Psoas muscle (tissue), 8 donors: ENCODE results near the gene UPK1B. TPM values are rescaled to one million over a fixed set of nuclear protein-coding genes. Genes with fewer than 3 reads are reported as not detected.
"Not testable (repeated sequence)": the region's sequence is repeated elsewhere in the genome, so short reads cannot be mapped to it uniquely, and the experiment has no call there.

Experiments used
- ATAC-seq, 4 donors: fragments of 200-7000 bp; cut with Tn5 transposase; one replicate each; pipeline ENCODE4 v1.9.1; 2020; ENCODE audit warnings: moderate library complexity in 3 of 4, mild to moderate bottlenecking in 2 of 4
- DNase-seq, 2 donors: peaks; one replicate each; pipeline ENCODE4 v3.0.0-alpha.2; 2020
- H3K27ac ChIP-seq: fragments of 200-600 bp; one replicate; pipeline ENCODE4 v1.8.0; 2022
- H3K27me3 ChIP-seq, 3 donors: fragments of 200-600 bp in 1 of 3; one replicate each; pipeline versions ENCODE4 v1.6.1 to v1.8.0; 2013 to 2022; ENCODE audit warnings: low read length in 2 of 3, mild to moderate bottlenecking in 2 of 3, moderate library complexity in 1 of 3; ENCODE audit not compliant: insufficient read depth in 3 of 3
- H3K36me3 ChIP-seq, 2 donors: fragments of 200-600 bp in 1 of 2; one replicate each; pipeline versions ENCODE4 v1.6.1 to v1.8.0; 2013 to 2022; ENCODE audit warnings: low read depth in 1 of 2, mild to moderate bottlenecking in 1 of 2, moderate library complexity in 1 of 2; ENCODE audit not compliant: insufficient read depth in 1 of 2
- H3K4me1 ChIP-seq: fragments of 200-600 bp; one replicate; pipeline ENCODE4 v1.8.0; 2022
- H3K4me3 ChIP-seq: fragments of 200-600 bp; one replicate; pipeline ENCODE4 v1.8.0; 2022; ENCODE audit warnings: mild to moderate bottlenecking
- H3K9me3 ChIP-seq: fragments of 200-600 bp; one replicate; pipeline ENCODE4 v1.8.0; 2022
- WGBS, 3 donors: extraction: QIAGEN DNeasy Blood & Tissue Kit; methylation state at CpG; one replicate each; pipeline versions ENCODE4 v1.1.6 to v1.1.7; 2013; 5-methylcytosine and 5-hydroxymethylcytosine counted together
- intact Hi-C, 2 donors: fragments of 100-400 bp; cut with DNase I; formaldehyde crosslinking; loops; one replicate each; pipeline versions ENCODE4 v1.11.0 to v1.14.2; 2022
- polyA plus RNA-seq, 3 donors: library from polyadenylated mRNA; stranded (reverse); fragments of 200-250 nt; gene quantifications; one replicate each; pipeline ENCODE4 v1.2.3, GENCODE V29; 2013
- total RNA-seq, 4 donors: library from RNA; stranded (reverse); fragmentation: NEBNext Ultra II Directional in 2 of 4; extraction: Animal tissue kit (Norgen Biotek cat#: 25700) in 2 of 4; gene quantifications; one replicate each; pipeline versions ENCODE4 v1.2.1 to v1.2.4, GENCODE V29; 2021 to 2023
- TF ChIP-seq, protein P1 (sequence below): fragments of 200-600 bp; IDR thresholded peaks from one replicate; pipeline ENCODE4 v1.8.0; 2022; ENCODE audit warnings: antibody characterized with exemption
- donor health status: healthy with polysubstance abuse.
- donor health status: DM: no; HTN: no; CAD: no; lungs with moderate emphysema.
- donor health status: Bipolar disorder and iron deficiency.
- donor health status: healthy.
- donor health status: DM: yes; HTN: yes; CAD: no.
- donor health status: DM: no; HTN: no; CAD: no.
- donor health status: DM: no; HTN: no; CAD: no.
- donor health status: DM: yes; HTN: yes; CAD: no.

The UPK1B gene
- total and polyA plus RNA-seq, 7 donors, result 0.03 to 0.06 (median 0.05) TPM; not detected in 4

DNA sequence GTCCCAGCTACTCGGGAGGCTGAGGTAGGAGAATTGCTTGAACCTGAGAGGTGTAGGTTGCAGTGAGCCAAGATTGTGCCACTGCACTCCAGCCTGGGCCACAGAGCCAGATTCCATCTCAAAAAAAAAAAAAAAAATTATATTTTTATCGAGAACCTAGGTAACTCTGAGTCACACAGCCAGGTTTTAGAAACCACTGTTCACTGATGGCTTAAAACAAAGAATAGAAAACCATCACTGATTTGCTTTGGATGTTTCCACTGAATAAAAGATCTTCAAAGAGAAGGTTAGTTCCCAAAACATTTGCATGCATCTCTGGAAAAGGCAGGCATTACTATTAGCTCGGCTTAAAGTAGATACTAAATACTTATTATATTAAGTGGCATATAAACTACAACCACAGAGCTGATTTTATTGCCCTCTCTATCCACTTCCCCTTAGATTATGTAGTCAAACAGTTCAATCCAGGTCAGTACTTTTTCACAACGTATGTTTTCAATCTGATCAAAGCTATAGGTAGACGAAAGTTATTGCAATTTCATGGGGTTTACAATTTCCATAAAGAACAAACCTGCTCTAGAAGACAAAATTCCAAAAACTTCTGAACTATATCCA, 65.9 kb downstream of the UPK1B start:
- H3K4me3 ChIP-seq, result peak overlapping the region; percentile 89
- intact Hi-C loops, result loop anchor here in 1 of 2 donors (10.0 kb wide), 1 partner anchor 355 kb away; no protein-coding TSS in a partner anchor
- TF ChIP-seq, protein P1, sequence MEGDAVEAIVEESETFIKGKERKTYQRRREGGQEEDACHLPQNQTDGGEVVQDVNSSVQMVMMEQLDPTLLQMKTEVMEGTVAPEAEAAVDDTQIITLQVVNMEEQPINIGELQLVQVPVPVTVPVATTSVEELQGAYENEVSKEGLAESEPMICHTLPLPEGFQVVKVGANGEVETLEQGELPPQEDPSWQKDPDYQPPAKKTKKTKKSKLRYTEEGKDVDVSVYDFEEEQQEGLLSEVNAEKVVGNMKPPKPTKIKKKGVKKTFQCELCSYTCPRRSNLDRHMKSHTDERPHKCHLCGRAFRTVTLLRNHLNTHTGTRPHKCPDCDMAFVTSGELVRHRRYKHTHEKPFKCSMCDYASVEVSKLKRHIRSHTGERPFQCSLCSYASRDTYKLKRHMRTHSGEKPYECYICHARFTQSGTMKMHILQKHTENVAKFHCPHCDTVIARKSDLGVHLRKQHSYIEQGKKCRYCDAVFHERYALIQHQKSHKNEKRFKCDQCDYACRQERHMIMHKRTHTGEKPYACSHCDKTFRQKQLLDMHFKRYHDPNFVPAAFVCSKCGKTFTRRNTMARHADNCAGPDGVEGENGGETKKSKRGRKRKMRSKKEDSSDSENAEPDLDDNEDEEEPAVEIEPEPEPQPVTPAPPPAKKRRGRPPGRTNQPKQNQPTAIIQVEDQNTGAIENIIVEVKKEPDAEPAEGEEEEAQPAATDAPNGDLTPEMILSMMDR, result no peak
- peaks cover 0 to 26% of the 10 kb centered on the region in 2 donors for H3K36me3 ChIP-seq
- peak overlapping the region; percentile 92 for H3K27ac ChIP-seq
- H3K27me3 ChIP-seq, result no peaks in the 10 kb centered on the region
- ATAC-seq (no peak), DNase-seq (no peak)
- peaks cover 10% of the 10 kb centered on the region for H3K4me1 ChIP-seq
- H3K9me3 ChIP-seq, result no peaks in the 10 kb centered on the region
- 50 to 74% (median 52%) methylated on average over 5 of the region's 5 CpGs for WGBS, 3 donors

DNA sequence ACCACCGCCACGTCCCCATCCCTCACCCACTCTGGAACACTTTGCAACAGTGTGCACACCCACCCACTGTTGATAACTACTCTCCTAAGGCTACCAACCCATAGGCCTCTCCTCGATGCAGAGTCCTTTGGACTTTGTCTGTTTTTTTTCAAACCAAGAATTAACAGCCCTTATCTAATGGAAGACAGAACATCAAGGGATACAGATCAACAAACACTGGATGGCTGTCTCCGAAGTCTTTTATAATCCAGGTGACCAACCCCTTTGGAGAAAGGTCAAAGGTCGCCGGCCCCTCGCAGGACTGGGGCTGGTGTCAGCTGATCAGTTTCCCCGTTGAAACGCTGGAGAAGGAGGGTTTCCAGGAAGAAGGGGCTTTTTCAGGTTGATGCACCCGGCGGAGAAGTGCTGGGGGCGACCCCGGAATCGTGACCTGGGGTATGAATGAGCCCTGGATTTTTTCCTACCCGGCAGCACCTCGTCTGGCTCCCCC, 66.7 kb downstream of the UPK1B start:
- intact Hi-C loops, result no loop called here
- no peaks in the 10 kb centered on the region for H3K9me3 ChIP-seq
- TF ChIP-seq, protein P1, result no peak
- 7 to 12% (median 9%) methylated on average over 15 to 16 of the region's 16 CpGs for WGBS, 3 donors
- peaks cover 10% of the 10 kb centered on the region for H3K4me1 ChIP-seq
- H3K4me3 ChIP-seq, result peak overlapping the region; percentile 89
- peak overlapping the region; percentile 92 for H3K27ac ChIP-seq
- ATAC-seq (peak; percentile 10 to 25 (median 14)), DNase-seq (peak; percentile 21 to 57)
- H3K27me3 ChIP-seq, result no peaks in the 10 kb centered on the region
- H3K36me3 ChIP-seq, result peaks cover 0 to 19% of the 10 kb centered on the region in 2 donors

DNA sequence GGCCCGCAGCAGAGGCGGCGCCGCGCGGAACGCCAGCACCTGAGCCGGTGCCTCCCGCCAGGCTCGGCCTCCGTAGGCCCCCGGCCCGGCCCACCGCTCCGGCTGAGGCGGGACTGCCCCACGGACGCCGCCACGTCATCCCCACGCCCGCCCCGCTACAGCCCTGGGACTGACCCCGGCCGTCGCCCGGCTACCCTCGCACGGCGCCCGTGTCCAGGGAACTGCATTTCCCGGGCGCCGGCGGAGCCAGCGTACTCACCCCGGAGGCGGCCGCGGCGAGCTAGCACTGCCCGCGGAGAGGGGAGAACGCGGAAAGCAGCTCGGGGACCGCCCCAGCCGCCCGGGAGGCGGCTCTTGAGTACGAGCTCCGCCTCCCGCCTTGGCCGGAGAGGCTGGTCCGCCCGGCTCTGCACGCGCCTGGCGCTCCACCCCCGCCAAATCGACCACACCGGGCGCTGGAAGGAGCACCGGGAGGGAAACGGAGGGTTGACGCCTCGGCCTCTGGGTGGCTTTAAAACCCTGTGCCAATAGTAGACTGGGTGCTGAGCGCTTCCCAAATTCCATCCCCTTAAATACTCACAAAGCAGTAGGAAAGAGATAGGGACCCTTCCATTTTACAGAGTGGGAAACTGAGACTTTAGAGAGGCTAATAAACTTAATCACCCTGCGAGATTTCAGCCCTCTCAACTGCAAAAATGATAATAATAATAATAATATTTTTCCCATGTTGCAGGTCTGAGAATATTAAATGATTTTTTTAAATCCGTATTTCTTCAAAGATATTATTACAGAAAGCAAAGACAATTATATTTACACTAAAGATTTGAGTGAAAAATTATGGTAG, 67.4 kb downstream of the UPK1B start, which contains the start of gene B4GALT4:
B4GALT4 (minus strand) TSS at position 288 of the 844 bp plus-strand sequence. CDS start 10,779 bp downstream, outside the sequence.
- ATAC-seq (peak; percentile 92 to 96 (median 94)), DNase-seq (peak; percentile 88 to 92)
- H3K9me3 ChIP-seq, result no peaks in the 10 kb centered on the region
- peak within 1 kb of the TSS; percentile 89 for H3K4me3 ChIP-seq
- intact Hi-C loops, result no loop called here
- peaks cover 10% of the 10 kb centered on the region for H3K4me1 ChIP-seq
- TF ChIP-seq, protein P1, result no peak
- 1 to 3% (median 2%) methylated on average over 62 to 70 of the region's 70 CpGs for WGBS, 3 donors
- H3K27ac ChIP-seq, result peak within 1 kb of the TSS; percentile 92
- peaks cover 0 to 12% of the 10 kb centered on the region in 2 donors for H3K36me3 ChIP-seq
- no peaks in the 10 kb centered on the region for H3K27me3 ChIP-seq

GRCh38 chr3:119242387-119243057, 69.1 kb downstream of the UPK1B start:
- DNase-seq, H3K4me3 ChIP-seq, H3K9me3 ChIP-seq, H3K27ac ChIP-seq, intact Hi-C loops, H3K27me3 ChIP-seq, H3K36me3 ChIP-seq, ATAC-seq: not testable (repeated sequence)
- H3K4me1 ChIP-seq, result peaks cover 10% of the 10 kb centered on the region
- 92 to 95% (median 95%) methylated on average over 25 to 48 of the region's 49 CpGs for WGBS, 3 donors

- WGBS, 3 donors, result 76 to 87% (median 83%) methylated on average over 5 to 7 of the region's 7 CpGs
- ATAC-seq, intact Hi-C loops, H3K36me3 ChIP-seq, H3K9me3 ChIP-seq, H3K27ac ChIP-seq, DNase-seq, H3K4me3 ChIP-seq, H3K27me3 ChIP-seq: not testable (repeated sequence)
- peaks cover 10% of the 10 kb centered on the region for H3K4me1 ChIP-seq
These were observed 69.7 kb downstream of the UPK1B start for GRCh38 chr3:119243058-119243529.
